H1 (cell line): ENCODE data around the gene NUP210L. TPM values are rescaled to one million over a fixed set of nuclear protein-coding genes. Genes with fewer than 3 reads are reported as not detected.

Source experiments
- ASH2L ChIP-seq: fragments of 200-600, 300-600 bp; sonication (generic); IDR thresholded peaks from one replicate; pipeline ENCODE4 v1.7.1; 2017; ENCODE audit warnings: low read length
- CBX5 ChIP-seq: fragments of 300-800, 300-1000 bp; sonication (generic); IDR thresholded peaks from 2 replicates; pipeline ENCODE4 v1.7.1; 2016; ENCODE audit warnings: antibody characterized with exemption, low read length, low read depth
- FOSL1 ChIP-seq: IDR thresholded peaks from 2 replicates; pipeline ENCODE4 v1.6.1; 2011; ENCODE audit warnings: mild to moderate bottlenecking, low read depth, low read length, moderate library complexity; ENCODE audit not compliant: insufficient read depth
- RAD21 ChIP-seq, 2 experiments: IDR thresholded peaks in 1 of 2; conservative IDR thresholded peaks in 1 of 2; 2 replicates each; pipeline ENCODE4 v1.6.1; 2011; ENCODE audit warnings: low read depth in 2 of 2, low read length in 2 of 2, improper control_type of control experiment in 1 of 2, inconsistent platforms in 1 of 2, mild to moderate bottlenecking in 1 of 2, moderate library complexity in 1 of 2
- TBP ChIP-seq: IDR thresholded peaks from 2 replicates; pipeline ENCODE4 v1.6.1; 2011; ENCODE audit warnings: low read depth, low read length, improper control_type of control experiment
- USF2 ChIP-seq: IDR thresholded peaks from 2 replicates; pipeline ENCODE4 v1.6.1; 2011; ENCODE audit warnings: low read length, improper control_type of control experiment
- polyA plus RNA-seq, 7 experiments: library from polyadenylated mRNA; depleted of rRNA in 3 of 7; stranded (reverse) in 5 of 7; unstranded in 2 of 7; fragments of >200 nt in 5 of 7; fragments of 200-250 nt in 2 of 7; gene quantifications; 1 replicate in 5 of 7; 2 replicates in 1 of 7; 4 replicates in 1 of 7; pipeline versions ENCODE4 v1.2.1 to v1.2.3, GENCODE V29; 2011 to 2013; ENCODE audit warnings: missing spikeins in 2 of 7, mixed read lengths in 2 of 7
- total RNA-seq: library from RNA; stranded (reverse); fragmentation: NEBNext Ultra II Directional; extraction: Animal tissue kit (Norgen Biotek cat#: 25700); gene quantifications from 2 replicates; pipeline ENCODE4 v1.2.1, GENCODE V29; 2021

Gene NUP210L
- total and polyA plus RNA-seq, 2 of the 8 experiments (the other 6 are each of a cell fraction or from before 2014, with no cell fraction given) = not detected

- no peak for TF ChIP-seq USF2
- TF ChIP-seq FOSL1 = no peak
- no peak for TF ChIP-seq ASH2L
- no peak for TF ChIP-seq TBP
- no peak for TF ChIP-seq RAD21 (IDR thresholded peaks at IDR 0.05 in 1 of 2, conservative IDR thresholded peaks at IDR 0.05 in 1 of 2; ENCODE audit: low read depth in 2 of 2, low read length in 2 of 2)
- TF ChIP-seq CBX5 = no peak
Measured at GRCh38 chr1:154193821-154194220, 38.9 kb upstream of the NUP210L start (continued).
